Measurements from ENCODE around the gene DENND2D. TPM values are rescaled to one million over a fixed set of nuclear protein-coding genes. Genes with fewer than 3 reads are reported as not detected.

The DENND2D gene
- total RNA-seq, 2 donors from 2014 or later: 0.89 to 2.6 TPM

- Mint-ChIP-seq H3K4me3 (no peak overlapping the region), H3K9me3 (no peaks in the 10 kb centered on the region), H3K36me3 (ENCODE audit: low read depth) (peaks cover 38% of the 10 kb centered on the region), H3K27ac (no peak overlapping the region), H3K27me3 (ENCODE audit: insufficient read depth) (no peaks in the 10 kb centered on the region), H3K4me1 (no peaks in the 10 kb centered on the region)
- Histone ChIP-seq H3K4me3 (ENCODE audit: low read length) (no peak overlapping the region), H3K4me1 (ENCODE audit: control insufficient read depth, insufficient read depth, low read length) (no peaks in the 10 kb centered on the region), H3K9me3 (ENCODE audit: control insufficient read depth, low read length) (no peaks in the 10 kb centered on the region), H3K9ac (ENCODE audit: extremely low read depth, low read length, poor library complexity, severe bottlenecking) (no peak overlapping the region), H3K36me3 (ENCODE audit: control insufficient read depth, insufficient read depth, low read length) (peaks cover 58% of the 10 kb centered on the region), H3K27ac (ENCODE audit: low read depth, low read length) (no peak overlapping the region), H3K27me3 (ENCODE audit: control insufficient read depth, insufficient read depth, low read length, poor library complexity, severe bottlenecking) (no peaks in the 10 kb centered on the region)
- no peak for DNase-seq
- no peak for TF ChIP-seq CTCF (conservative IDR thresholded peaks at IDR 0.05)
These were observed 20.4 kb downstream of the DENND2D start for GRCh38 chr1:111179968-111180533.

DNA sequence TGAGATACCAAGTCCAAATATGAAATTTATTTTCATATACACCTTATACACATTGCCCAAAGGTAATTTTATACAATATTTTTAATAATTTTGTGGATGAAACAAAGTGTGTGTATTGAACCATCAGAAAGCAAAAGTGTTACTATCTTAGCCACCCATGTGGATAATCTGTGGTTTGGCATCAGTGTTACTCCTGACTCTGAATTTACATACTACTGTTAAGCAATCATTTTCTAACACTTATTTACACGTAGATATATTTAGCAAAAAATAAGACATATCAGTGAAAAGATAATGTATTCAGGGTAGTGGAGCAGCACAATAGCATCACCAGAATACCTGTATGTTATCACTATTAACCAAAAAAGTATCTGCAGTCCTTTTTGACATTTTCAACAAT, 23.8 kb downstream of the DENND2D start:
- Histone ChIP-seq H3K9ac (ENCODE audit: extremely low read depth, low read length, poor library complexity, severe bottlenecking) (no peak overlapping the region), H3K4me1 (ENCODE audit: control insufficient read depth, insufficient read depth, low read length) (no peaks in the 10 kb centered on the region), H3K27ac (ENCODE audit: low read depth, low read length) (no peak overlapping the region), H3K27me3 (ENCODE audit: control insufficient read depth, insufficient read depth, low read length, poor library complexity, severe bottlenecking) (no peaks in the 10 kb centered on the region), H3K9me3 (ENCODE audit: control insufficient read depth, low read length) (no peaks in the 10 kb centered on the region), H3K36me3 (ENCODE audit: control insufficient read depth, insufficient read depth, low read length) (peaks cover 46% of the 10 kb centered on the region), H3K4me3 (ENCODE audit: low read length) (no peak overlapping the region)
- Mint-ChIP-seq H3K4me1 (peaks cover 4% of the 10 kb centered on the region), H3K4me3 (no peak overlapping the region), H3K9me3 (no peaks in the 10 kb centered on the region), H3K27me3 (ENCODE audit: insufficient read depth) (no peaks in the 10 kb centered on the region), H3K27ac (no peak overlapping the region), H3K36me3 (ENCODE audit: low read depth) (peaks cover 32% of the 10 kb centered on the region)
- TF ChIP-seq CTCF (conservative IDR thresholded peaks at IDR 0.05): no peak
- no peak for DNase-seq
- 100% methylated on average over 1 of the region's 1 CpG; no CpG with 5 or more reads in 1 of the 2 experiments for WGBS, 2 experiments (ENCODE audit: insufficient coverage in 1 of 2, insufficient read length in 1 of 2)

- TF ChIP-seq CTCF (conservative IDR thresholded peaks at IDR 0.05): no peak
- no peak overlapping the region for H3K27ac Mint-ChIP-seq
- H3K36me3 ChIP-seq (ENCODE audit: control insufficient read depth, insufficient read depth, low read length): peaks cover 51% of the 10 kb centered on the region
- no peaks in the 10 kb centered on the region for H3K27me3 Mint-ChIP-seq (ENCODE audit: insufficient read depth)
- H3K9me3 Mint-ChIP-seq: no peaks in the 10 kb centered on the region
- H3K27me3 ChIP-seq (ENCODE audit: control insufficient read depth, insufficient read depth, low read length, poor library complexity, severe bottlenecking): no peaks in the 10 kb centered on the region
- DNase-seq: no peak
- H3K4me3 Mint-ChIP-seq: no peak overlapping the region
- peaks cover 30% of the 10 kb centered on the region for H3K36me3 Mint-ChIP-seq (ENCODE audit: low read depth)
- no peak overlapping the region for H3K27ac ChIP-seq (ENCODE audit: low read depth, low read length)
- peaks cover 4% of the 10 kb centered on the region for H3K4me1 Mint-ChIP-seq
- H3K4me3 ChIP-seq (ENCODE audit: low read length): no peak overlapping the region
- H3K9ac ChIP-seq (ENCODE audit: extremely low read depth, low read length, poor library complexity, severe bottlenecking): no peak overlapping the region
- 100% methylated on average over 2 to 3 of the region's 3 CpGs for WGBS, 2 experiments (ENCODE audit: insufficient coverage in 1 of 2, insufficient read length in 1 of 2)
- H3K9me3 ChIP-seq (ENCODE audit: control insufficient read depth, low read length): no peaks in the 10 kb centered on the region
- H3K4me1 ChIP-seq (ENCODE audit: control insufficient read depth, insufficient read depth, low read length): no peaks in the 10 kb centered on the region
These were observed 25.1 kb downstream of the DENND2D start for GRCh38 chr1:111175349-111175748.

Measured in endodermal cell (in vitro differentiated cells).